Adrenal gland (tissue), 12 donors: ENCODE measurements around the gene SPNS1. TPM values are rescaled to one million over a fixed set of nuclear protein-coding genes. Genes with fewer than 3 reads are reported as not detected.

Experiments used
- DNase-seq, 7 donors: peaks; one replicate each; pipeline ENCODE4 v3.0.0-alpha.2; 2019 to 2020
- H3K27ac ChIP-seq, 5 donors: fragments of 200-600 bp; sonication (generic) in 4 of 5; 1 replicate in 3 of 5; 2 replicates in 2 of 5; pipeline versions ENCODE4 v1.5.1 to v1.8.0; 2016 to 2020; ENCODE audit warnings: mild to moderate bottlenecking in 1 of 5
- H3K27me3 ChIP-seq: fragments of 200-600 bp; 2 replicates; pipeline ENCODE4 v1.8.0; 2021
- H3K36me3 ChIP-seq, 2 donors: fragments of 200-600 bp; replicated peaks in 1 of 2; 1 replicate in 1 of 2; 2 replicates in 1 of 2; pipeline versions ENCODE4 v1.5.1 to v1.8.0; 2018 to 2022
- H3K4me1 ChIP-seq, 2 donors: fragments of 200-600 bp; replicated peaks in 1 of 2; 1 replicate in 1 of 2; 2 replicates in 1 of 2; pipeline versions ENCODE4 v1.5.1 to v1.8.0; 2018 to 2021
- H3K4me3 ChIP-seq, 4 donors: fragments of 200-600 bp; sonication (generic) in 3 of 4; one replicate each; pipeline ENCODE4 v1.5.1; 2016 to 2018
- H3K9me3 ChIP-seq, 3 donors: fragments of 200-600 bp; sonication (generic) in 1 of 3; replicated peaks in 1 of 3; 1 replicate in 2 of 3; 2 replicates in 1 of 3; pipeline versions ENCODE4 v1.5.1 to v1.8.0; 2016 to 2021
- CTCF ChIP-seq, 6 experiments: fragments of 450-650 bp in 4 of 6; fragments of 200-600 bp in 2 of 6; sonication (generic) in 1 of 6; IDR thresholded peaks; 1 replicate in 5 of 6; 2 replicates in 1 of 6; pipeline versions ENCODE4 v1.5.1 to v1.8.0; 2016 to 2021; ENCODE audit warnings: antibody characterized with exemption in 6 of 6, mild to moderate bottlenecking in 2 of 6, moderate library complexity in 1 of 6
- POLR2A ChIP-seq, 2 donors: fragments of 450-650 bp; IDR thresholded peaks; one replicate each; pipeline ENCODE4 v1.6.1; 2017; ENCODE audit warnings: antibody characterized with exemption in 2 of 2, mild to moderate bottlenecking in 2 of 2, moderate library complexity in 1 of 2
- WGBS, 4 donors: extraction: QIAGEN DNeasy Blood & Tissue Kit in 2 of 4; methylation state at CpG; one replicate each; pipeline versions ENCODE4 v1.1.5 to v1.1.7; 2013 to 2017; 5-methylcytosine and 5-hydroxymethylcytosine counted together
- intact Hi-C, 2 donors: fragments of 100-400 bp; cut with DNase I; formaldehyde crosslinking; loops; one replicate each; pipeline versions ENCODE4 v1.14.1 to v1.15.0; 2022 to 2023
- polyA plus RNA-seq, 3 donors: library from polyadenylated mRNA; stranded (reverse); fragments of 200-250 nt in 2 of 3; fragments of 350-450 nt in 1 of 3; fragmentation: Illumina TruSeq in 1 of 3; extraction: RNeasy Lipid Tissue Mini Kit (QIAGEN cat#74804) in 1 of 3; gene quantifications; one replicate each; pipeline ENCODE4 v1.2.3, GENCODE V29; 2013 to 2014
- total RNA-seq, 9 donors: library from RNA; depleted of rRNA in 4 of 9; stranded (reverse); fragments of >200 nt in 4 of 9; fragments of 120-200 nt in 1 of 9; fragmentation: NEBNext Ultra II Directional in 1 of 9; extraction: Animal tissue kit (Norgen Biotek cat#: 25700) in 1 of 9; gene quantifications; one replicate each; pipeline versions ENCODE4 v1.1.0 to v1.2.4, GENCODE V29; 2013 to 2023
- donor health status: healthy with polysubstance abuse.
- donor health status: Bipolar disorder and iron deficiency.
- donor health status: DM: yes; HTN: yes; CAD: no.
- donor health status: DM: no; HTN: no; CAD: no.
- donor health status: DM: no; HTN: no; CAD: no.
- donor health status: DM: yes; HTN: yes; CAD: no.

The SPNS1 gene
- total and polyA plus RNA-seq, 12 donors, result 8.3 to 168 (median 37.9) TPM

- intact Hi-C loops, result no loop called here
- H3K27ac ChIP-seq, result no peak overlapping the region
- DNase-seq, result no peak
- peaks cover 0 to 58% of the 10 kb centered on the region in 2 donors for H3K36me3 ChIP-seq
- 93 to 98% (median 95%) methylated on average over 10 to 18 of the region's 18 CpGs for WGBS, 4 donors
- no peaks in the 10 kb centered on the region for H3K27me3 ChIP-seq
- H3K9me3 ChIP-seq, result peaks cover 0 to 6% (median 0%) of the 10 kb centered on the region in 3 donors
- H3K4me3 ChIP-seq, result no peak overlapping the region
- TF ChIP-seq POLR2A (IDR thresholded peaks at IDR 0.05) (no peak), CTCF (IDR thresholded peaks at IDR 0.05) (no peak)
- H3K4me1 ChIP-seq, result no peaks in the 10 kb centered on the region
Measured at GRCh38 chr16:28983644-28984043, 9.1 kb downstream of the SPNS1 start.

GRCh38 chr16:28984091-28984490, 9.5 kb downstream of the SPNS1 start:
- WGBS, 4 donors, result 70 to 85% (median 84%) methylated on average over 2 to 12 of the region's 12 CpGs
- Histone ChIP-seq H3K4me3 (no peak overlapping the region), H3K4me1 (no peaks in the 10 kb centered on the region), H3K27me3 (no peaks in the 10 kb centered on the region), H3K36me3 (peaks cover 0 to 55% of the 10 kb centered on the region in 2 donors), H3K27ac (no peak overlapping the region), H3K9me3 (peaks cover 0 to 6% (median 0%) of the 10 kb centered on the region in 3 donors)
- intact Hi-C loops, result no loop called here
- TF ChIP-seq CTCF (IDR thresholded peaks at IDR 0.05) (no peak), POLR2A (IDR thresholded peaks at IDR 0.05) (no peak)
- no peak for DNase-seq

GRCh38 chr16:28984619-28985135, 10.1 kb downstream of the SPNS1 start, which contains the start of gene LAT:
LAT (plus strand) TSS chr16:28985052; CDS start chr16:28985418, 366 bp downstream.
- Histone ChIP-seq H3K4me3 (no peak within 1 kb of the TSS), H3K4me1 (no peaks in the 10 kb centered on the region), H3K9me3 (peaks cover 0 to 6% (median 0%) of the 10 kb centered on the region in 3 donors), H3K36me3 (peaks cover 0 to 49% of the 10 kb centered on the region in 2 donors), H3K27me3 (no peaks in the 10 kb centered on the region), H3K27ac (no peak within 1 kb of the TSS)
- no peak for TF ChIP-seq POLR2A (IDR thresholded peaks at IDR 0.05)
- TF ChIP-seq CTCF (IDR thresholded peaks at IDR 0.05), result no peak
- no peak for DNase-seq
- intact Hi-C loops, result no loop called here
- 56 to 65% (median 63%) methylated on average over 3 to 24 of the region's 24 CpGs for WGBS, 4 donors

GRCh38 chr16:28985211-28986041, 10.8 kb downstream of the SPNS1 start:
- peaks cover 0 to 42% of the 10 kb centered on the region in 2 donors for H3K36me3 ChIP-seq
- H3K4me3 ChIP-seq, result no peak overlapping the region
- no peaks in the 10 kb centered on the region for H3K27me3 ChIP-seq
- no peaks in the 10 kb centered on the region for H3K4me1 ChIP-seq
- intact Hi-C loops, result no loop called here
- 78 to 96% (median 86%) methylated on average over 9 to 19 of the region's 19 CpGs for WGBS, 4 donors
- no peak for DNase-seq
- TF ChIP-seq CTCF (IDR thresholded peaks at IDR 0.05), result no peak
- no peak for TF ChIP-seq POLR2A (IDR thresholded peaks at IDR 0.05)
- peaks cover 0 to 6% (median 0%) of the 10 kb centered on the region in 3 donors for H3K9me3 ChIP-seq
- H3K27ac ChIP-seq, result no peak overlapping the region
